Mesendoderm (in vitro differentiated cells): Measurements from ENCODE around the gene UROD.

Source experiments
- DNase-seq: peaks from one replicate; pipeline ENCODE4 v3.0.0; 2013
- H2AK5ac ChIP-seq: 2 replicates; pipeline ENCODE4 v1.6.1; 2013; ENCODE audit warnings: low read length, inconsistent platforms
- H2BK120ac ChIP-seq: 2 replicates; pipeline ENCODE4 v1.6.1; 2013; ENCODE audit warnings: low read depth, mild to moderate bottlenecking, low read length, moderate library complexity, mixed read lengths
- H2BK15ac ChIP-seq: replicated peaks from 2 replicates; pipeline ENCODE4 v1.6.1; 2013; ENCODE audit warnings: low read depth, mild to moderate bottlenecking, moderate library complexity
- H2BK5ac ChIP-seq: 2 replicates; pipeline ENCODE4 v1.6.1; 2013; ENCODE audit warnings: low read length, inconsistent platforms
- H3K18ac ChIP-seq: 2 replicates; pipeline ENCODE4 v1.6.1; 2013; ENCODE audit warnings: mild to moderate bottlenecking, low read length, mixed read lengths
- H3K23ac ChIP-seq: one replicate; pipeline ENCODE4 v1.6.1; 2013; ENCODE audit warnings: low read length
- H3K27ac ChIP-seq: 2 replicates; pipeline ENCODE4 v1.5.1; 2013; ENCODE audit warnings: low read depth, mild to moderate bottlenecking, inconsistent platforms, low read length, moderate library complexity
- H3K27me3 ChIP-seq: 2 replicates; pipeline ENCODE4 v1.6.1; 2013; ENCODE audit warnings: low read length, control low read depth, mild to moderate bottlenecking, inconsistent platforms; ENCODE audit not compliant: insufficient read depth, poor library complexity
- H3K36me3 ChIP-seq: 2 replicates; pipeline ENCODE4 v1.6.1; 2013; ENCODE audit warnings: low read length, inconsistent platforms; ENCODE audit not compliant: control insufficient read depth, insufficient read depth
- H3K4ac ChIP-seq: one replicate; pipeline ENCODE4 v1.6.1; 2013; ENCODE audit warnings: low read depth, mild to moderate bottlenecking, low read length, moderate library complexity
- H3K4me1 ChIP-seq: 2 replicates; pipeline ENCODE4 v1.6.1; 2013; ENCODE audit warnings: low read depth, low read length, inconsistent platforms; ENCODE audit not compliant: control insufficient read depth
- H3K4me2 ChIP-seq: 2 replicates; pipeline ENCODE4 v1.6.1; 2013; ENCODE audit warnings: low read length
- H3K4me3 ChIP-seq: 2 replicates; pipeline ENCODE4 v1.5.1; 2013; ENCODE audit warnings: mild to moderate bottlenecking, low read length
- H3K56ac ChIP-seq: one replicate; pipeline ENCODE4 v1.6.1; 2013; ENCODE audit warnings: low read length
- H3K79me1 ChIP-seq: 2 replicates; pipeline ENCODE4 v1.6.1; 2013; ENCODE audit warnings: low read length, inconsistent platforms
- H3K79me2 ChIP-seq: 2 replicates; pipeline ENCODE4 v1.6.1; 2013; ENCODE audit warnings: mild to moderate bottlenecking, low read length; ENCODE audit not compliant: control insufficient read depth, insufficient read depth
- H3K9ac ChIP-seq: 2 replicates; pipeline ENCODE4 v1.6.1; 2013; ENCODE audit warnings: low read length, inconsistent platforms
- H4K5ac ChIP-seq: one replicate; pipeline ENCODE4 v1.6.1; 2013; ENCODE audit warnings: low read length
- H4K8ac ChIP-seq: one replicate; pipeline ENCODE4 v1.6.1; 2013; ENCODE audit warnings: low read depth, mild to moderate bottlenecking, control low read depth, low read length, moderate library complexity
- WGBS: extraction: QIAGEN DNeasy Blood & Tissue Kit; methylation state at CpG from one replicate; pipeline ENCODE4 v1.1.7; 2013; ENCODE audit warnings: low lambda C conversion rate, missing lambda C conversion rate; ENCODE audit not compliant: insufficient coverage; ENCODE audit errors: extremely low coverage; 5-methylcytosine and 5-hydroxymethylcytosine counted together

Gene UROD

GRCh38 chr1:45003741-45004140 is 8.3 kb upstream of the UROD start:
- no peaks in the 10 kb centered on the region for H3K27me3 ChIP-seq
- no peaks in the 10 kb centered on the region for H3K4me1 ChIP-seq
- no peak overlapping the region for H3K4ac ChIP-seq
- H3K56ac ChIP-seq: no peak overlapping the region
- H3K18ac ChIP-seq: no peak overlapping the region
- H4K8ac ChIP-seq: no peak overlapping the region
- no peaks in the 10 kb centered on the region for H3K79me1 ChIP-seq
- no peak overlapping the region for H3K27ac ChIP-seq
- no peak overlapping the region for H2BK15ac ChIP-seq
- peaks cover 8% of the 10 kb centered on the region for H3K36me3 ChIP-seq
- DNase-seq: no peak
- no peak overlapping the region for H2BK5ac ChIP-seq
- no peak overlapping the region for H2AK5ac ChIP-seq
- H3K79me2 ChIP-seq: no peaks in the 10 kb centered on the region
- H2BK120ac ChIP-seq: no peak overlapping the region
- no peak overlapping the region for H3K4me3 ChIP-seq
- H3K9ac ChIP-seq: no peak overlapping the region
- H3K4me2 ChIP-seq: no peak overlapping the region
- no CpG with 5 or more reads among the region's 14 CpGs for WGBS
- H3K23ac ChIP-seq: no peak overlapping the region
- H4K5ac ChIP-seq: no peak overlapping the region

DNA sequence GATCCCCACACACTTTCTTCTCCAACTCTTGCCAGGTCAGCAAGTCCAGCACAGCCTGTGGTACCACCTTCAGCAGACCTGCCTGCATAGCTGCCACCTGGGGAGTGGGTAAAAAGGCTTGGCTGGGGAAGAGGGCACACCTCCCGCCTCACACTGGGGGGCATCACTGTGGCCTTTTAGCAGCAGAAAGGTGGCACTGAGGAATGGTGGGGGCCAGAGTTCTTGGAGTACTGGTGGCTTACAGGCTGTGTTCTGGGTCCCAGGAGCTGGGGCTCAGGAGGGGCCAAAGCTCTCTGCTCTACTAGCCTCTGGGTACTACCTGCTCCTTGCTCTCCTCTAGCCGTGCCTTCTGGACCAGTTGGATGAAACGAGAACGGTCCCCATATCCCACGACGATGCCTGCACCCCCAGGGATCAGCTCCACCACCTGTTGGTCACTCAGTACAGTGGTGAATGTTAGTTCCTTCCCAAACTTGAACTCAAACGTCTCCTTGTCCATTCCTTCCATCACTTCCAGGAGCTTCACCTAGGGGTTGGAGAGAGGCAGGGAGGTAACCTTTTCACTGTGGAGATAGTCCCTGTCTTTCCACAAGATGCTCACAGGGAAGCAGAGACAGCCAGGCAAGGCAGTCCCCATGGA is 7.7 kb upstream of the UROD start:
- no peak overlapping the region for H3K4me3 ChIP-seq
- H3K4me1 ChIP-seq: no peaks in the 10 kb centered on the region
- peaks cover 8% of the 10 kb centered on the region for H3K36me3 ChIP-seq
- H3K4me2 ChIP-seq: no peak overlapping the region
- DNase-seq: no peak
- H2BK15ac ChIP-seq: no peak overlapping the region
- no peak overlapping the region for H4K5ac ChIP-seq
- no peak overlapping the region for H3K23ac ChIP-seq
- no peak overlapping the region for H3K9ac ChIP-seq
- no peak overlapping the region for H2AK5ac ChIP-seq
- no peak overlapping the region for H3K27ac ChIP-seq
- H3K18ac ChIP-seq: no peak overlapping the region
- H3K56ac ChIP-seq: no peak overlapping the region
- H3K79me2 ChIP-seq: no peaks in the 10 kb centered on the region
- H2BK120ac ChIP-seq: no peak overlapping the region
- no peak overlapping the region for H4K8ac ChIP-seq
- no peaks in the 10 kb centered on the region for H3K79me1 ChIP-seq
- H2BK5ac ChIP-seq: no peak overlapping the region
- H3K27me3 ChIP-seq: no peaks in the 10 kb centered on the region
- H3K4ac ChIP-seq: no peak overlapping the region
- no CpG with 5 or more reads among the region's 7 CpGs for WGBS

DNA sequence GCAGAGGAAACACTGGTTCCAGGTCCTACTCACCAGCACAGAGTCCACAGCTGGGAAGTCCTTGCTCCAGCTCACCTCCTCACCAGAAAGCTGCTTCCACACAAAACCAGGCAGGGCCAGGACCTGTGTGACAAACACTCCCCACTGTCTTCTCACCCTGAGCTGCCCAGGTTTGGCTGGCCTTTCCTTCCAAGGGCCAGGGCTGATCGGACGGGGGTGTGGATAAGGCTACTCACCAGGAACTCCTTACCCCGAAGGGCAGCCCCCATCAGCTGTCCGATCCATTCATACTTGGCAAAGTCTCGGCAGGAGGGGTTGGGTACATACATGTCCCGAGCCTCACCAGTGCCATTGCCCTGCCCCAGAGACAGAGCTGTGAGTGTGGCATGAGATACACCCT is 6.3 kb upstream of the UROD start:
- H2BK15ac ChIP-seq: no peak overlapping the region
- no peak overlapping the region for H3K4me3 ChIP-seq
- no peaks in the 10 kb centered on the region for H3K27me3 ChIP-seq
- no peak overlapping the region for H3K27ac ChIP-seq
- no peak overlapping the region for H4K5ac ChIP-seq
- peaks cover 8% of the 10 kb centered on the region for H3K36me3 ChIP-seq
- no peak overlapping the region for H3K9ac ChIP-seq
- H3K4me1 ChIP-seq: no peaks in the 10 kb centered on the region
- no peak overlapping the region for H3K56ac ChIP-seq
- no peak overlapping the region for H4K8ac ChIP-seq
- H3K23ac ChIP-seq: no peak overlapping the region
- no peak overlapping the region for H2BK5ac ChIP-seq
- no peak overlapping the region for H2AK5ac ChIP-seq
- no peak overlapping the region for H3K4me2 ChIP-seq
- DNase-seq: no peak
- H2BK120ac ChIP-seq: no peak overlapping the region
- no peak overlapping the region for H3K4ac ChIP-seq
- H3K79me2 ChIP-seq: no peaks in the 10 kb centered on the region
- peaks cover 5% of the 10 kb centered on the region for H3K79me1 ChIP-seq
- no CpG with 5 or more reads among the region's 6 CpGs for WGBS
- no peak overlapping the region for H3K18ac ChIP-seq

DNA sequence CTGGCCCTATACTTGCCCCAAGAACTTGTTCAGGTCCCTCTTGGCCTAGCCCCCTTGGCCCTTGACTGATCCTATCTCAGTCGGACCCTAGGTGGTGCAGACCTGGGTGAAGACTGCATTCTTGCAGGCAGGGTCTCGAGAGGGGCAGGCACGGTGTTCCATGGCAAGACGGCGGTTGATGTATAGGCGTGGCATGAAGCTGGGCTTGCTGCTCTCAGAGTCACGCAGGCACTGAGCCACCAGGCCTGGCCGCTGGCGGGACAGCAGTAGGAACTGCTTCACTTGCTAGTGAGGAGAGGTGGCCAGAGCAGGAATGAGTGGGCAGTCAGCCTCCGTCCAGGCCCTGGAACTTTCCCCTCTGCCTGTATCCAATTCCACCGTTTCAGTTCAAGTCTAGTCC is 4.7 kb upstream of the UROD start:
- H3K56ac ChIP-seq: no peak overlapping the region
- H3K27me3 ChIP-seq: no peaks in the 10 kb centered on the region
- H3K18ac ChIP-seq: no peak overlapping the region
- H3K4ac ChIP-seq: no peak overlapping the region
- no peak overlapping the region for H3K9ac ChIP-seq
- peaks cover 8% of the 10 kb centered on the region for H3K36me3 ChIP-seq
- peaks cover 5% of the 10 kb centered on the region for H3K79me1 ChIP-seq
- no peak overlapping the region for H3K4me2 ChIP-seq
- H4K8ac ChIP-seq: no peak overlapping the region
- no peaks in the 10 kb centered on the region for H3K79me2 ChIP-seq
- H2BK120ac ChIP-seq: no peak overlapping the region
- no peak overlapping the region for H3K23ac ChIP-seq
- no peak overlapping the region for H3K4me3 ChIP-seq
- no peak overlapping the region for H2AK5ac ChIP-seq
- H3K4me1 ChIP-seq: peaks cover 4% of the 10 kb centered on the region
- no peak overlapping the region for H2BK5ac ChIP-seq
- DNase-seq: no peak
- H3K27ac ChIP-seq: no peak overlapping the region
- no peak overlapping the region for H4K5ac ChIP-seq
- no CpG with 5 or more reads among the region's 11 CpGs for WGBS
- H2BK15ac ChIP-seq: no peak overlapping the region

- Histone ChIP-seq H3K4me2 (no peak overlapping the region), H2BK15ac (no peak overlapping the region), H2AK5ac (no peak overlapping the region), H3K9ac (no peak overlapping the region), H3K23ac (no peak overlapping the region), H2BK5ac (no peak overlapping the region), H2BK120ac (no peak overlapping the region), H3K36me3 (peaks cover 6% of the 10 kb centered on the region), H3K4ac (no peak overlapping the region), H3K56ac (no peak overlapping the region), H3K4me1 (peaks cover 4% of the 10 kb centered on the region), H4K8ac (no peak overlapping the region), H3K27me3 (no peaks in the 10 kb centered on the region), H4K5ac (no peak overlapping the region), H3K27ac (no peak overlapping the region), H3K79me1 (peaks cover 5% of the 10 kb centered on the region), H3K4me3 (no peak overlapping the region), H3K79me2 (peaks cover under 1% of the 10 kb centered on the region), H3K18ac (no peak overlapping the region)
- WGBS: no CpG with 5 or more reads among the region's 3 CpGs
- DNase-seq: no peak
Measured at GRCh38 chr1:45008076-45008475, 4.0 kb upstream of the UROD start.

DNA sequence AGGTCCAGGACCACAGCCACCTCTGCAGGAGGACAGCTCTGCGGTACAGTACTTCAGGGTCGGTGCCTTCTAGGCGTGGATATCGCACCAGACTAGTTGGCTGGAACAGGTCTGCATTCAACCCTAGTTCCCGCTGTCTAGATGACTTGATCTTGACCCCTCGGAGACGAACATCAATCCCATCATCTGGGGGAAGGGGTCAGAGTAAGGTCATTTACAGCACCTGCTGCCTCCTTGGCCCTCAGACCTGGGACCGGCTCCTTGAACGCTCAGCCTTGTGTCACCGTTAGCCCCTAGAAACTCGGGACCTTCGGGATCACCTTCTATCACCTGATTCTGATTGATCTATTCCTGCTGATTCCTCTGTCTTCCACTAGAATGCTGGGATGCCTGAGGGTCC is 3.5 kb upstream of the UROD start:
- Histone ChIP-seq H4K5ac (no peak overlapping the region), H4K8ac (no peak overlapping the region), H3K4me2 (no peak overlapping the region), H3K27me3 (no peaks in the 10 kb centered on the region), H2BK120ac (no peak overlapping the region), H3K4me1 (peaks cover 6% of the 10 kb centered on the region), H3K56ac (no peak overlapping the region), H2BK15ac (no peak overlapping the region), H2BK5ac (no peak overlapping the region), H3K36me3 (peaks cover 5% of the 10 kb centered on the region), H3K79me1 (peaks cover 7% of the 10 kb centered on the region), H3K27ac (no peak overlapping the region), H3K18ac (no peak overlapping the region), H3K4me3 (no peak overlapping the region), H2AK5ac (no peak overlapping the region), H3K23ac (no peak overlapping the region), H3K9ac (no peak overlapping the region), H3K79me2 (peaks cover 5% of the 10 kb centered on the region), H3K4ac (no peak overlapping the region)
- no CpG with 5 or more reads among the region's 12 CpGs for WGBS
- DNase-seq: no peak
